Stomach (tissue), 4 donors: ENCODE measurements around the gene LRRC56.
A peak's percentile ranks its signal among the peaks of the same experiment; 100 is the strongest.

Experiments used
- CTCF ChIP-seq, 7 experiments: fragments of 450-650 bp in 4 of 7; fragments of 200-600 bp in 3 of 7; sonication (generic) in 3 of 7; IDR thresholded peaks; one replicate each; pipeline ENCODE4 v1.5.1; 2016 to 2019; ENCODE audit warnings: antibody characterized with exemption in 7 of 7, control low read depth in 2 of 7, mild to moderate bottlenecking in 1 of 7
- EP300 ChIP-seq: sonication (generic); formaldehyde crosslinking; IDR thresholded peaks from one replicate; pipeline ENCODE4 v1.6.1; 2017; ENCODE audit warnings: antibody characterized with exemption
- POLR2A ChIP-seq, 4 donors: fragments of 450-650 bp; IDR thresholded peaks; one replicate each; pipeline ENCODE4 v1.6.1; 2016; ENCODE audit warnings: antibody characterized with exemption in 4 of 4, control low read depth in 2 of 4, mild to moderate bottlenecking in 1 of 4, moderate library complexity in 1 of 4
- POLR2AphosphoS5 ChIP-seq, 3 donors: sonication (generic); formaldehyde crosslinking; IDR thresholded peaks; one replicate each; pipeline ENCODE4 v1.6.1; 2016; ENCODE audit warnings: antibody characterized with exemption in 3 of 3

DNA sequence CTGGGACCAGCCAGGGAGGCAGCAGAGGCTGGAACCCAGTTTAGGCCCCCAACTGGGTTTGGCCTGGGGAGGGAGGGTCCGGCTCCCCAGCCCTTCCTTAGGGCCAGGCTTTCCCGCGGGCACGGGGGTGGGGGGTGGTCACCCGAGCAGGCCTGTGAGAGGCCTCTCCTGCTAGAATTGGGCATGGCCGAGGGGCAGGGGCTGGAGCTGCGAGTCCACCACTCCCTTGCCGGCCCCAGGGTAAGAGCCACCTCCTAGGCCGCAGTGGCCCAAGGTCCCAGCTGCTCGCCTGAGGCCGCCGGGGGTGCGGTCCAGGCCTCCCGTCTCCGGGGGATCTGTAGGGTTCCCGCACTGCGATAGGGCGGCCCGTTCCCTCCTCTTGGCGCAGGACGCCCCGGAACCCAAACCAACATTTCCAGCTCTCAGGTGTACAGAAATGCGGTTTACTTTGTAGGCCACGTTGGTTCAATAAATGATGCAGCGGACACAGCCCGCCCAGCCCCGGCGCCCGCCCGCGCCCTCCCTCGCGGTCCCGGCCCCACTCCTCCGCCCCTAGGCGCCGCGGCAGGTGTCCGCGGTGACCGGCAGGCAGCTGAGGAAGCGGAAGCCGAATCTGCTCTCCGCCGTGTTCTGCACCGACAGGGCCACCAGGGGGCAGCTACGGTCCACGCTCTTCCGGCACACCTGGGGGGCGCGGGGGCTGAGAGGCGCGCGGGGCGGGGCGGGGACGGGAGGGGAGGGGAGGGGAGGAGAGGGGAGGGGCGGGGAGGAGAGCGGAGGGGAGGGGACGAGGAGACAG is 17.3 kb downstream of the LRRC56 start:
- TF ChIP-seq POLR2A (IDR thresholded peaks at IDR 0.05) (no peak), EP300 (no peak), CTCF (IDR thresholded peaks at IDR 0.05) (peak in 5 of 7 experiments; percentile 16 to 81 (median 56)), POLR2AphosphoS5 (IDR thresholded peaks at IDR 0.05) (peak in 1 of 3 donors; percentile 75)
